A549 (cell line): ENCODE results near the gene CEACAM1.

Experiments used
- BHLHE40 ChIP-seq: IDR thresholded peaks from 2 replicates; pipeline ENCODE4 v1.6.1; 2012; ENCODE audit warnings: low read depth, low read length, inconsistent platforms
- GATA3 ChIP-seq: IDR thresholded peaks from 2 replicates; pipeline ENCODE4 v1.6.1; 2012; ENCODE audit warnings: borderline replicate concordance
- RFX5 ChIP-seq: fragments of 450-650 bp; IDR thresholded peaks from 2 replicates; pipeline ENCODE4 v1.7.1; 2014; ENCODE audit warnings: antibody characterized with exemption, mild to moderate bottlenecking, moderate library complexity
- TP53 ChIP-seq: fragments of 250-450 bp; sonication (Bioruptor Pico); IDR thresholded peaks from 2 replicates; pipeline ENCODE4 v1.5.0; 2021; ENCODE audit warnings: mild to moderate bottlenecking, moderate library complexity
- TF ChIP-seq, protein P1 (sequence below): fragments of >200 bp; sonication (Bioruptor Twin); formaldehyde crosslinking; IDR thresholded peaks from 3 replicates; pipeline ENCODE4 v1.5.1; 2016
- TF ChIP-seq, protein P2 (sequence below): fragments of 450-650 bp; IDR thresholded peaks from 2 replicates; pipeline ENCODE4 v1.6.1; 2014; ENCODE audit warnings: antibody characterized with exemption
- TF ChIP-seq, protein P3 (sequence below): IDR thresholded peaks from 2 replicates; pipeline ENCODE4 v1.6.1; 2012; ENCODE audit warnings: low read depth, borderline replicate concordance

DNA sequence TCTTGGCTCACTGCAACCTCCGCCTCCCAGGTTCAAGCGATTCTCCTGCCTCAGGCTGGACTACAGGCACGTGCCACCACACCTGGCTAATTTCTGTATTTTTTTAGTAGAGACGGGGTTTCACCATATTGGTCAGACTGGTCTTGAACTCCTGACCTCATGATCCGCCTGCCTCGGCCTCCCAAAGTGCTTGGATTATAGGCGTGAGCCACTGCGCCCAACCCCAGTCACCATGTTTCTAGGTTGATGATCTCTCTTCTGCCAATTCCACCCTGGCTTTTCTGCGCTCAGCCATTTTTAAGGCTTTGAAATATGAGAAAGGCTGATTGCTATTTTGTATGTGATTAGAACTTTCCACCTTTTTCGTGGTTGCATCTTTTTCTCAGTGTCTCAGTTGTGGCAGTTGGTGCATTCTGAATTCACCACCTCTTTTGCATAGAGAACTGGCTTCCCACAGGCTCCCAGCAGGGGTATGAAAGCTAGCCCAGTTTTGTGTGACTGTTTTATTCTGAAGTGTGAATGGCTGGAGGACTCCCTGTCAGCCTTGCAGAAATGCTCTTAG, 15.5 kb downstream of the CEACAM1 start:
- TF ChIP-seq, protein P1, sequence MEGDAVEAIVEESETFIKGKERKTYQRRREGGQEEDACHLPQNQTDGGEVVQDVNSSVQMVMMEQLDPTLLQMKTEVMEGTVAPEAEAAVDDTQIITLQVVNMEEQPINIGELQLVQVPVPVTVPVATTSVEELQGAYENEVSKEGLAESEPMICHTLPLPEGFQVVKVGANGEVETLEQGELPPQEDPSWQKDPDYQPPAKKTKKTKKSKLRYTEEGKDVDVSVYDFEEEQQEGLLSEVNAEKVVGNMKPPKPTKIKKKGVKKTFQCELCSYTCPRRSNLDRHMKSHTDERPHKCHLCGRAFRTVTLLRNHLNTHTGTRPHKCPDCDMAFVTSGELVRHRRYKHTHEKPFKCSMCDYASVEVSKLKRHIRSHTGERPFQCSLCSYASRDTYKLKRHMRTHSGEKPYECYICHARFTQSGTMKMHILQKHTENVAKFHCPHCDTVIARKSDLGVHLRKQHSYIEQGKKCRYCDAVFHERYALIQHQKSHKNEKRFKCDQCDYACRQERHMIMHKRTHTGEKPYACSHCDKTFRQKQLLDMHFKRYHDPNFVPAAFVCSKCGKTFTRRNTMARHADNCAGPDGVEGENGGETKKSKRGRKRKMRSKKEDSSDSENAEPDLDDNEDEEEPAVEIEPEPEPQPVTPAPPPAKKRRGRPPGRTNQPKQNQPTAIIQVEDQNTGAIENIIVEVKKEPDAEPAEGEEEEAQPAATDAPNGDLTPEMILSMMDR, result no peak
- no peak for TF ChIP-seq GATA3
- TF ChIP-seq BHLHE40, result no peak
- TF ChIP-seq, protein P2, sequence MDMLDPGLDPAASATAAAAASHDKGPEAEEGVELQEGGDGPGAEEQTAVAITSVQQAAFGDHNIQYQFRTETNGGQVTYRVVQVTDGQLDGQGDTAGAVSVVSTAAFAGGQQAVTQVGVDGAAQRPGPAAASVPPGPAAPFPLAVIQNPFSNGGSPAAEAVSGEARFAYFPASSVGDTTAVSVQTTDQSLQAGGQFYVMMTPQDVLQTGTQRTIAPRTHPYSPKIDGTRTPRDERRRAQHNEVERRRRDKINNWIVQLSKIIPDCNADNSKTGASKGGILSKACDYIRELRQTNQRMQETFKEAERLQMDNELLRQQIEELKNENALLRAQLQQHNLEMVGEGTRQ, result no peak
- TF ChIP-seq, protein P3, sequence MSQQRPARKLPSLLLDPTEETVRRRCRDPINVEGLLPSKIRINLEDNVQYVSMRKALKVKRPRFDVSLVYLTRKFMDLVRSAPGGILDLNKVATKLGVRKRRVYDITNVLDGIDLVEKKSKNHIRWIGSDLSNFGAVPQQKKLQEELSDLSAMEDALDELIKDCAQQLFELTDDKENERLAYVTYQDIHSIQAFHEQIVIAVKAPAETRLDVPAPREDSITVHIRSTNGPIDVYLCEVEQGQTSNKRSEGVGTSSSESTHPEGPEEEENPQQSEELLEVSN, result no peak
- TF ChIP-seq RFX5, result no peak
- TF ChIP-seq TP53, result no peak
